SKM-1 treated with dmso at 0.1 percent for 144 hours (cell line): ENCODE measurements around the gene ENHO.
"Not testable (repeated sequence)": the region's sequence is repeated elsewhere in the genome, so short reads cannot be mapped to it uniquely, and the experiment has no call there.

Source experiments
- DNase-seq: peaks from one replicate; lab custom pipeline; 2025; ENCODE audit not compliant: unreplicated experiment; lab: John Stamatoyannopoulos, UW

ENHO gene

DNA sequence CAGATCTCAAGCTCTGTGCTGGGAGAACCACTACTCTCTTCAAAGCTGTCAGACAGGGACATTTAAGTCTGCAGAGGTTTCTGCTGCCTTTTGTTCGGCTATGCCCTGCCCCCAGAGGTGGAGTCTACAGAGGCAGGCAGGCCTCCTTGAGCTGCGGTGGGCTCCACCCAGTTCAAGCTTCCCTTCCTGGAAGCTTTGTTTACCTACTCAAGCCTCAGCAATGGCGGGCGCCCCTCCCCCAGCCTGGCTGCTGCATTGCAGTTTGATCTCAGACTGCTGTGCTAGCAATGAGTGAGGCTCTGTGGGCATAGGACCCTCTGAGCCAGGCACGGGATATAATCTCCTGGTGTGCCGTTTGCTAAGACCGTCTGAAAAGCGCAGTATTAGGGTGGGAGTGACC, 9.3 kb upstream of the ENHO start:
- not testable (repeated sequence) for DNase-seq

GRCh38 chr9:34526026-34526425, 3.2 kb upstream of the ENHO start:
- DNase-seq = no peak

- DNase-seq = no peak
Observed at GRCh38 chr9:34524349-34524748, 1.6 kb upstream of the ENHO start.

- DNase-seq = no peak
Observed at GRCh38 chr9:34522091-34522887, 501 bp downstream of the ENHO start.

DNA sequence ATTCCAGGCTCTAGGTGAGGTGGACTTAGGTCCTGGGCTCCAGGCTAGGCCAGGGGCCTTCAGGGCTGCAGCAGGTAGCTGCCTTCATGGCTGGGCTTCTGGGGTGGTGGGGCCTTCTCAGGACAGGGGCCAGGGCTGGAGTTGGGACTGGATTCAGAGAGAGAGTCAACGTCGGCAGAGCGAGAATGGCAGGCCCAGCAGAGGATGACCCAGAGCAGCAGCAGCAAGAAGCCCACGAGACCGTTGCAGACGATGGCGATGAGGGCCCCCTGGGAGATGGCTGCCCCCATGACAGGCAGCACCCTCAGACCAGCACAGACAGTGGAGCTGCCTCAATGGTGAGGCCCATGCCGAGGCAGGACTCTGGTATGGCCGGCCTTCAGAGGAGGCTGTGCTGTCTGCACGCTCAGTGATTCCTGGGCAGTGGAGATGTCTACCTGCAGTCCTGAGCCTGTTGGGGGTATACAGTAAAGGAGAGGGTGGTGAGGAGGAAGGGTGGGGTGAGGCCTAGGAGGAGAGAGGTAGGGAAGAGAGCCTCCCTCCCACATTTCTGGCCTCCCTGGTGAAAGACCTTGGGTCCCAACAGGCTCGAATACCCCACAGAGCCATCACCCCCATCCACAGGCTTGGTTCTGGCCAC, 1.3 kb downstream of the ENHO start:
- no peak for DNase-seq

GRCh38 chr9:34520505-34521385, 2.0 kb downstream of the ENHO start:
- DNase-seq = no peak

GRCh38 chr9:34520096-34520495, 2.7 kb downstream of the ENHO start:
- DNase-seq = no peak

GRCh38 chr9:34519321-34520020, 3.3 kb downstream of the ENHO start:
- no peak for DNase-seq

DNA sequence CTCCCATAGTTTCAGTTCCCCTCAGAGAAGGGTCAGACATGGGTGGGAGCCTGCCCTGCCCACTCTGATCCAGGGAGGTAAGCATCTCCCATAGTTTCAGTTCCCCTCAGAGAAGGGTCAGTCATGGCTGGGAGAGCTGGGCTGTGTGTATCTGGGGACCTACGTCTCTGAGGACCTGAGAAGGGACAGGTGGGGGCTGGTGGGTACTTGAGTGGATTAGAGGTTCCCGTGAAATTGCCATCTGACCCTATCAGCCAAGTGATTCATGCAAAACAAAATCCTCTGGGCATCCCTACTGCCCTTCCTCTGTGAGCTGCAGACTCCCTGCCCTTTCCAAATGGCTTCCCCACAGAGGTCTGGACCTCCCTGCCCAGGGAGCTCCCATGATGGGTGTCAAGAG, 3.9 kb downstream of the ENHO start:
- no peak for DNase-seq

DNA sequence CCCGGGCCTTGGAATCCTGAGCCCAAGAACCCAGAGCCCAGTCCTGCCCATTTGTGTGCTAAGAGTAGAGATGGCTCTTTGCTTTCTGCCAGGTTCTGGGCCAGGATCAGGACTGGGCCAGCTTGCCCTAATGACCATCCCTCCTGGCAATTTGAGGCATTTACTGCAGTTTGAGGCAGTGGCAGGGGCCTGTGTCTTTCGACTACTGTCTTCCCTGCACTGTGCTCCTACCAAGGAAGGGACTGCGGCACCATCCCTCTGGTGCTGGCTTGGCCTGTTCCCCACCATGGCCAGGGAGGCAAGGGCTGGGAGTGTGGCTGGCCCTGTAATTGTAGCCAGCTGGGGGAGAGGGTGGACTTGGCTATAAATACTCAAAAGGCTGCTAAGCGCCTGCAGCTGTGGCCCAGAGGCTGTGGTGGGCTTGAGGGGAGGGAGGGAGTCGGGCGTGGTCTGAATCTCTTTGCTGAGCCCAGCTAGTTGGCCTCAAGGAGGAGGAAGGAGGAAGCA, 4.6 kb downstream of the ENHO start:
- no peak for DNase-seq

DNA sequence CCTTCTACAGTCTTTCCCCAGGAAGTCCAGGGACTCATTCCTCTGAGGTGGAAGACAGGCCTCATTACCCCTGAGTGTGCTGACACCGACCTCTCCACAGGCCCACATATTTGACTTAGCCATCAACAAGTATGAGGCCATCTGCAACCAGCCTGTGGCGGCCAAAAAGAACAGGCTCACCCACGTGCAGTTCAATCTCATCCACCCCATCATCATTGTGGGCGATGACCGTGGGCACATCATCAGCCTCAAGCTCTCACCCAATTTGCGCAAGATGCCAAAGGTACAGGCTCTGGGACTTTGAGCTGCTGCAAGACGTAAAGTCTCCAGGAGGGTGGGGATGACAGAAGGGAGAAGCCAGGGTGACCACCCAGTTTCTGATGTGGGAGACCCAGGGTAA, 5.6 kb downstream of the ENHO start:
- no peak for DNase-seq

DNA sequence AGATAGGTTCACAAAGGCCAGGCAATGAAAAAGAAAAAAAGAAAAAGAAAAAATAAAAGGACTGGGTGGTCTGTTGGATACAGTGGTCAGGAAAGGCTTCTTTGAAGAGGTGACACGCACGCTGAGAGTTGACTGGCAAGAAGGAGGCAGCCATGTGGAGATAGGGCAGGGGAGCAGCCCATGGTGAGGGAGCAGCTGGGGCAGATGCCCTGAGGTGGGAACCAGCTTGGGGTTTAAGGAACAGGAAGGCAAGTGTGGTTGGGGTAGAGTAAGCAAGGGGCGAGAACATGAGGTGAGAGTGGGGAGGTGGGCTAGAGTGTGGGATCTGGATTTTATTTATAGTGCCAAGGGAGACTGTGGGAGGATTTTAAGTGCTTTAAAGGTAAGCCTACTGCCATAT, 6.8 kb downstream of the ENHO start:
- DNase-seq = no peak

DNA sequence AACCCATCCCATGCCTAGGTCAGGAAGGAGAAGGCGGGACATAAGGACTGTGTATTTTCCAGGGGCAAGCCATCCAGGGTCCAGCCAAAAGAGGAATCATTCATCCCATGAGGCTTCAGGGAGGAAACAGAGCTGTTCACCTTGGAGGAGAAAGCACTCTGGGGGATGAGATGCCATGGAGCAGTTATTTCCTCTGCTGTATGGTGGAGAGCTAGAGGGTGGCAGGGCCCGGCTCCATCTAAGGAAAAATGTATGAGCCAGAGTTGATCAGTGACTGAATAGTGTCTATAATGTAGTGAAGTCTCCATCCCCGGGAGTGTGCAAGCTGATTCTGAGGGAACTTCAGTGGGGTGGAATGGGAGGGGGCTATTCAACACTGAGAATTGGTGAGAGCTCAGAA, 8.0 kb downstream of the ENHO start:
- DNase-seq = no peak

- DNase-seq = no peak
Observed at GRCh38 chr9:34514401-34514800, 8.4 kb downstream of the ENHO start.

DNA sequence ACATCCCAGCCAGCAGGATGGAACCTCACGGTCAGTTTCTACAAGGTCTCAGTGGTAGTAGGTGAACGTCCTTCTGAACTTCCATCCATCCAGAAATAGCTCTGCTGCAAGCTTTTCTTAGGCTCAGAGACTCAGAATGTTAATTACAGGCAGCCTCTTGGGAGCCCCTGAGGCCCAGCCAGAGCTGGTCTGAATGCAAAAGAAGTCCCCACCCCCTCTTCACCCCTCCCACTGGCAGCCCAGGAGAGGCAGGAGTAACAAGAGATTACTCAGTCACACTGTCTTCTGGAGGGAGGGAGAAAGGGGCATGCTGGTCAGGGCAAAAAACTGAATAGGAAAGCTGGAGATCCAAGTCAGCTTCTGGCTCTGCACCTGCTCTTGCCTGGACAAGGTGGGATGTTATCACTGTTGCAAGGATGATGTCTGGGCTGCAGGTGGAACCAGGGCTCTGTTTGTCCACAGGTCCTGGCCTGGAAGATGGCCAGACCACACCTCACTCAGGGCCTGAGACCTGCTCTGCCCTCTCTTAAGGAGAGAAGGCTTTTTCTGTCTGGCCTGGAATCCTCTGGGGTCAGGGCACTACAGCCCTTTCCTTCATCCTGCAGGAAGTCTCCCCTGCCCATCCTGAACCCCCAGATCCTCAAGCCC, 9.1 kb downstream of the ENHO start:
- DNase-seq = no peak

GRCh38 chr9:34512131-34513078, 10.4 kb downstream of the ENHO start:
- no peak for DNase-seq

DNA sequence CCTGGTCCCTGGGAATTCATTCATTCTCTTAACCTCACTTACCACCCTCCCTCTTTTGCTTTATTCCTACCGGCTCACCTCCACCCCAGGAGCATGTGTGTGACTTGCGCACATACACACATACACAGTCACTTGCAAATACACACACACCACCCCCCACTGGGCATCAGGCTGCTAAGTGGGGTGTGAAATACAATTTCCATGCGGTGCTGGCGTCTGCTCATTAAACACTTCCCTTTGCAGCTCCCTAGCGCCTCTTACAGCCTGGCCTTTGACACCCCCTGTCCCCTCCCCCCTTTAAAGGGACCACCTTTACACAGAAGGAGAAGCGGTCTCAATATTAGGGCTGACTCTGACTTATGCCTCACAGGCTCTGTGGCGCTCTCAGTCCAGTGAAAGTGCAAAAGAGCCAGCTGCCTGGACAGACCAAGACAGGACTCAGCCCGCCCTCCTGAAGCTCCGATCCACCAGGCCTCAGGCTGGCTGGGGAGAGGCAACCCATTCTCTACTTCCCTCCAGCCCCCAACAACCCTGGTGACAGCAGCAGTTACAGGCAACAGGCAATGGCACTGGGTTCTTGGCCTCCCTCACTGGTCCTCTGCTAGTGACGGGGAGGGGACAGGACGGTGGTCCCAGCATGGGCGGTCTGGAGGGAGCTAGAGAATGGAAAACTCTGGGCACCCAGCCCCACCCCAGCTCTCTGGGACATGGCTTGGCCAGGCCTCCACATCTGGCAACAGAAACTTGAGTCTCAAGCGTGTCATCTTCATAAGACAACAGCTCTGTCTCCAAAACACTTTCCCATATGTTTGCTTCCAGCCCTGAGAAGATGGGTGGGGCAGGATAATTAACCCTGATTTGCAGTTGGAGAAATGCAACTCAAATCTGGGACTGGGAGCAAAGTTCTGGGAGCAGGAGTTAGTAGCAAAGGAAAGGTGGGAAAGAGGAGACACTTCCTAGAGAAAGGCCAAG, 12.0 kb downstream of the ENHO start:
- DNase-seq = no peak

- DNase-seq = no peak
Observed at GRCh38 chr9:34508951-34509350, 13.8 kb downstream of the ENHO start.
